T-helper 9 cell (primary cell): ENCODE measurements around the gene PRR19.

ENCODE experiments used
- DNase-seq: peaks from one replicate; pipeline ENCODE4 v3.0.0-alpha.2; 2020

Gene PRR19

DNA sequence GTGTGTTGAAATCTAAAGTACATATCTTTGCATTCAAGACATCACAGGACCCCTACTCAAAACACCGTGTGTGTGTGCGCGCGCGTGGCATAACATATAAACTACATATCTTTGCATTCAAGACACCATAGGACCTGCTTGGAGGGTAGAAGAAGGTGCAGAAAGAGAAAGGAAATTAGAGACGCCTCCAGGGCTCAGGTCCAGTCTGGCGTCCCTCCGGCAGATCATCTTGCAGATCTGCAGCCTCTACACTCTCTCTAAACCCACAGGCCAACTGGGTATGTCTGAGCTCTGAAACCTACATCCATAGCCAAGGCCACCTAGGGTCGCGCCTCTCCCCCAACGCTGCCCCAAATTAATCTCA lies 1.2 kb downstream of the PRR19 start:
- DNase-seq: no peak

DNA sequence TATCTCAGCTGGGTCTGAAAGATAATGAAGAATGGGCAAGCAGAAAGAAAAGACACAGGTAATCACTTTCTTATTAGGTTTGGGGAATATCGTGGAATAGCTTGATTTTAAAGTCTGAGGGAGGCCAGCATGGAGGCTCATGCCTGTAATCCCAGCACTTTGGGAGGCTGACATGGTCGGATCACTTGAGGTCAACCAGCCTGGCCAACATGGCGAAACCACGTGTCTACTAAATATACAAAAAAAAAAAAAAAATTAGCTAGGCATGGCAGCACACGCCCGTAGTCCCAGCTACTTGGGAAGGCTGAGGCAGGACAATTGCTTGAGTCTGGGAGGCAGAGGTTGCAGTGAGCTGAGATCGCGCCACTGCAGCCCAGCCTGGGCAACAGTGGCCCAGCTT lies 1.9 kb downstream of the PRR19 start:
- no peak for DNase-seq

DNA sequence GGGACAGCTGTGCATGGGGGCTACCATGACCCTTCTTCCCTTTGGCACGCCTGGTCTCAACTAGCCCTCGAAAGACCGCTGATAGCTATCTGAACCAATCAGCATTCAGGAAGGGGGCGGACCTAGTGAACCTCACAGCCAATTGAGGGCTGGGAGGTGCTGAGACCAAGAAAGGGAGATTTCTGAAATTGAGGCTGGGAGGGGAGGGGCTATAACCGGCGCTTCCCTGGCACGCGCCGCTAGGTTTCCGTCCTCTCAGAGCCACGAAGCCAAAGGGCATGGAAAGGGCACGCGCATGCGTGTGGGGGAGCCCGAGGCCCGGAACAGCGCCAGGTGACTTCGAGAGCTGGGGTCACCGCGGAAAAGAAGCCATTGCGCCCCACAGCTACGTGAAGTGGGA lies 4.7 kb downstream of the PRR19 start:
- DNase-seq: no peak

DNA sequence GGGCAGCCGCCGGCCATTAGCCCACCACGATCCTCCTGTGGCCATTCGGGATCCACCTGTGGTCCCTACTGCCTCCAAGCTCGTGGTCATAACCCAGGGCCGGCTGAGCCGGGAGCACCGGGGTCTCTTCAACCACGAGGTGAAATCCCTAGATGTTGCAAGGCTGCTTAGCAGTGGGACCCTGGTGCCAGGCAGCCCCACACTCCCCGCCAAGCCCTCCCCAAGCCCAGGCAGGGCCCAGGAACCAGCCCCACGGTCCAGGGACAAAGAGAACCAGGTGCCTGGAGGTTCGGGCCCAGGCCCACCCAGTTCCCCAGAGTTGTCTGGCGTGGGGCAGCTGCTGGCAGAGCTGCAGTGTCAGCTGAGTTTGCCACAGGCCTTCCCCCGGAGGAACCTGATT lies 7.8 kb downstream of the PRR19 start:
- no peak for DNase-seq

DNA sequence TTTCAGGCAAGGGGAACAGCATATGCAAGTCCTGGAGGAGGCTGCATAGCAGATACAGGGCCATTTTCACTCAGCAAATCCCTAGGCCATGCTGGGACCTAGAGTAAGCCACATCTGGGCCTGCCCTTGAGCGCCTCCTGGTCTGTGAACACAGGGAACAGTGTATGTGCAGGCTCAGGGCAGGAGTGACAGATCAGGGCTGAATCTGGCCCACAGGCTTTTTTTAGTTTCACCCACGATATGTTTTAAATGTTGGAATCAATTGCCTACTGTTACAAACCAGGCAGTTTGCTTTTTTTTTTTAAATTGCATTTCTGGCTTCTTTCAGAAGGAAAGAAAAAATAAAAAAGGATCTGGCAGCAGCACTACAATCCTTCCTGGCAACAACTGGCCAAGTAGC lies 9.7 kb downstream of the PRR19 start:
- no peak for DNase-seq

DNA sequence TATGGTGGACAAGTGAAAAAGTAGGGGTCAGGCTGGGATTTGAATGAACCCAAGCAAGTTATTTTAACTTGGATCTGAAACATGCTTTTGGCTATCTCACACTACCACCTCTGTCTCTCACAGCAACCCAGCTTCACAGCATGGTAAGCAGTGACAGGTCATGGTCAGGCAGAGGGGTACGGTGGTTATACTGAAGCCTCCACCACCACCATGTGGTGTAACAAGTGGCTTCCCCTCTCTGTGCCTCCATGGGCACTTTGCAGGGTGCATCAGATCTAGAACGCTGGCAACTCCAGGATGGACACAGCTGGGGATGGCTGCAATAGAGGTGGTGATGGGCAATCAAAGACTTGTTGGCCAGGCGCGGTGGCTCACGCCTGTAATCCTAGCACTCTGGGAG lies 10.4 kb downstream of the PRR19 start:
- DNase-seq: no peak

DNA sequence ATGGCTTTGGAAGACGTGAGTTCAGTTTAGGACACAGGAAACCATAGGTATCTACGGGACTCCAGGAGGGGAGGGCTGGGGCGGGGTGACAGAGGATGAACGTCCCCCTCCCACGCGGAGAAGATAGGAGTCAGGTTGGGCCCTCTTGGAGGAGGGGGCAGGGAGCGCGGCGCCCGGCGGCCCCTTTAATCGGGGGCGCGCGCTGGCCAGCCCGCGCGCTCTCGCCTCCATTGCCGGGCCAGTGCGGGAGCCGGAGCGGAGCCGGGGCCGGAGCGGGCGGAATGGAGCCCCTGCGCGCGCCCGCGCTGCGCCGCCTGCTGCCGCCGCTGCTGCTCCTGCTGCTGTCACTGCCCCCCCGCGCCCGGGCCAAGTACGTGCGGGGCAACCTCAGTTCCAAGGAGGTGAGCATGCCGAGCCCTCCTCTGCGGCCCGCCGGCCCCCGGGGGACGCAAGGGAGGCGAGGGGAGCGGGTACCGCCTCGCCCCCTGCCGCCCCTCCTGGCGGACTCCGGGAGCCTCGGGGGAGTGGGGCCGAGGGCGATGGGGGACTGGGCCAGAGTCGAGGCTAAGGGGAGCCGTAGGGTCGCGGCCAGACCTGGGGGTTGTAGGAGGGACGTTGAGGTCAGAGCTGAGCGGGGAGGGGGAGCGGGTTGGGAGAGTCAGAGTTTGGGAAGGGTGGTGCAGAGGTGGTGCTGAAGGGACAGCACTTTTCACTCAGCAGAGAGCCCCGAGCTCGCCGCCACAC lies 11.3 kb downstream of the PRR19 start, which contains the start of gene TMEM145:
TMEM145 (plus strand) TSS at position 214 of the 744 bp plus-strand sequence; CDS start at position 282, 68 bp downstream.
- DNase-seq: no peak

DNA sequence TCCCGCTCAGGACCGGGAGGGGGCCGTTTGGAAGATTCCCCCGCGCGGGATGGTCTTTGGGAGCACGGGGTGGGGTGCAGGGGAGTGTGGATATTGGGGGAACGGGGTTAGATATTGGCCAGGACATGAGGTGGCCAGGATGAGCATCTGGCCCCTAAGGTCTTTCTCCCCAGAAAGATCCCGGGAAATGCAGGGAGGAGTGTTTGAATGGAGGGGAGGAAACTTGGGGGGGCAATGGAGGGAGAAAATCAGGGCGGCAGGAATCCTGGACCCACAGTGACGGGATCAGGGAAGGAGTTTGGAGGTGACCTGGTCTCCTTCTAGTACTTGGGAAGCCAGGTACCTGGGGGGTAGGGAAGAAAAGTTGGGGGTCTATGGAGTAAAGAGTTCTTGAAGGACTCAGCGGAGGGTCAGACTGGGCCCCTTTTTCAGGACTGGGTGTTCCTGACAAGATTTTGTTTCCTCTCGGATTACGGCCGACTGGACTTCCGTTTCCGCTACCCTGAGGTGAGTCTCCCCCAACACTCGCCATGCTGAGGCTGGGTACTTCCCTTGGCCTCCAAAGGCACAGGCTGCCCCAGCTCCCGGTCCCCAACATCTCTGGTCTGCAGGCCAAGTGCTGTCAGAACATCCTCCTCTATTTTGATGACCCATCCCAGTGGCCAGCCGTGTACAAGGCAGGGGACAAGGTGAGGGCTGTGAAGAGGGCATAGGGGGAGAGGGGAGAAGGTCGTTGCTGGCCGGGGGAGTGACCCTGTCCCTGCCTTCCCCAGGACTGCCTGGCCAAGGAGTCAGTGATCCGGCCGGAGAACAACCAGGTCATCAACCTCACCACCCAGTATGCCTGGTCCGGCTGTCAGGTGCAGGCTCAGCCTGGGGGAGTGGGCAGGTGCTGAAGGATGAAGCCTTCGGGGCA lies 12.2 kb downstream of the PRR19 start:
- no peak for DNase-seq

DNA sequence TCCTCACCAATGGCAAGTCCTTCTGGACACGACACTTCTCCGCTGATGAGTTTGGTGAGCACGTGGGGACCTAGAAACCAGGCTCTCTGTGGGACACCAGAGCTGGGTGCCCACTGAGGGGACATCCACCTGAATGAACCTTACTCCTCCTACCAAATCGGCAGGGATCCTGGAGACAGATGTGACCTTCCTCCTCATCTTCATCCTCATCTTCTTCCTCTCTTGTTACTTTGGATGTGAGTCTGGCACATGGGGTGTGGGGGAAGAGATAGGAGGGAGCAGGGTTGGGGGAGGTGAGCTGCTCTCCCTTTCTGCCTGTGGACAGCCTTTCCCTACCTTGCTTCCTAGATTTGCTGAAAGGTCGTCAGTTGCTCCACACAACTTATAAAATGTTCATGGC lies 13.1 kb downstream of the PRR19 start:
- DNase-seq: no peak

DNA sequence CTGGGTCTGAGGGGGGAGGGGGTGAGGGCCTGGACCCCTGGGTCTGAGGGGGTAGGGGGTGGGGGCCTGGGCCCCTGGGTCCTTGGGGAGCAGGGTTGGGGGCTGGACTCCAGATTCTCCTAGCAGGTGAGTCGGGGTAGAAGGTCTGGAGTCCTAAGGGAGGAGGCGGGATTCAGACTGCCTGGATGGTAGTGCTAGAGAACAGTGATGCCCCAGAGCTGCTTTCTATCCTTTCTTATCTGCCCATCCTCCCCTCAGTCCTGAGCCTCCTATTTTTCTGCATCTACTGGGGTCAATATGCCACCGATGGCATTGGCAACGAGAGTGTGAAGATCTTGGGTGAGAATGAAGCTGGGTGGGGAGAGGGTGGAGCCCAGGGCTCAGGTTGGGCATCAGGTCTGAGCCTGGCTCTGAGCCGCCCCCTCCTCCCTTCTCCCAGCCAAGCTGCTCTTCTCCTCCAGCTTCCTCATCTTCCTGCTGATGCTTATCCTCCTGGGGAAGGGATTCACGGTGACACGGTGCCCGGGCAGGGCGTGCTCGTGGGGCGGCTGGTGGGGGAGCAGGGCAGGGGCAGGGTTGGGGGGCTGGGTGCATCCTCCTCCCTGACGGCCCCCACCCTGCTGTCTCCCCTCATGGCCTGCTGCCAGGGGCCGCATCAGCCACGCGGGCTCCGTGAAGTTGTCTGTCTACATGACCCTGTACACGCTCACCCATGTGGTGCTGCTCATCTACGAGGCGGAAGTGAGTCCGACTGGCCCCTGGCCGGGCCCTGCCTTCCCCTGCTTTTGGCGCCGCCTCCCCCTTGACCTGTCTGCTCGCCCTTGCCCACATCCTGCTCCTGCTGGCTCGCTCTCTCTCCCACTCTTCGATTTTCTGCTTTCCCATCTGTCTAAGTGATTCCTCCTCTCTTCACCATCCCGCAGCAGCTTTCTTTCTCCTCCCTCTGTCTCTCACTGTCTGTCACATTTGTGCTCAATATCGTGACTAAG lies 14.6 kb downstream of the PRR19 start:
- no peak for DNase-seq

DNA sequence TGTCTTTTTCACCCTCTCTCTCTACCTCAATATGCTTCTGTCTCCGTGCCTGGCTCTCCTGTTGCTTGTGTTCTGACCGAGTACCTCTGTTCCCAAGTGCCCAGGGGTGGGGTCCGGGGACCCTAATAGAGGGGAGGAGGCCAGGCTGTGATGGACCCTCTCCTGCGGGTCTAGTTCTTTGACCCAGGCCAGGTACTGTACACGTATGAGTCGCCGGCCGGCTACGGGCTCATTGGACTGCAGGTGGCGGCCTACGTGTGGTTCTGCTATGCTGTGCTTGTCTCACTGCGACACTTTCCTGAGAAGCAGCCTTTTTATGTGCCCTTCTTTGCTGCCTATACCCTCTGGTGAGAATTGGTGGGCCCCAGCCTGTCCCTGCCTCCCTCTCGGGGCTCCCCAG lies 15.6 kb downstream of the PRR19 start:
- DNase-seq: no peak

DNA sequence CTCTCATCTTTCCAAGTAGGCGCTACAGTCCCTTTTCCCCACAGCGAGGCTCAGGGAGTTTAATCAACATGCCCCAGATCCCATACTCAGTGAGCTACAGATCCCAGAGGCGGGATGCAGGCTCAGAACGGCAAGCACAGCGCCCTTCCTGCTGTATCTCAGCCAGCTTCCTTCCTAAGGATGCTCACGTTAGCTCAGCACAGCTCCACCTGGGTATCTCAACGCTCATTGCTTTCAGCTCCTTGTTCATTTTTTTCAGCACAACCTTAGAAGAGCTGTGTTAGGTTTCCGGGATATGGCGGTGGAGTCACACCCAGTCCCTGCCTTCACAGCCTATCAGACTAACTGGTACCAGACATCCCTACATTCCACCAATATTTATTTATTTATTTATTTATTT lies 20.4 kb downstream of the PRR19 start:
- no peak for DNase-seq

DNA sequence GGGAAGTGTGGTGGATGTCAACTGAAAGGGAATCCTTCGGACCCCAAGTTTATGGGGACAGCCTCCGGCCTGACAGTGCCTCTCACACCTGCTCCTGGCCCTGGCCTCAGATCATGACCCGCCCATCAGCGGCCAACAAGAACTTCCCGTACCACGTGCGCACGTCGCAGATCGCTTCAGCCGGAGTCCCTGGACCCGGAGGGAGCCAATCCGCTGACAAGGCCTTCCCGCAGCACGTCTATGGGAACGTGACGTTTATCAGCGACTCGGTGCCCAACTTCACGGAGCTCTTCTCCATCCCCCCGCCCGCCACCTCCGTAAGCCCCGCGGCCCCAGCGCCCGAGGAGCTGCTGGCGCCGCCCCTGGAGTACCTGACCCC lies 21.5 kb downstream of the PRR19 start:
- DNase-seq: no peak

DNA sequence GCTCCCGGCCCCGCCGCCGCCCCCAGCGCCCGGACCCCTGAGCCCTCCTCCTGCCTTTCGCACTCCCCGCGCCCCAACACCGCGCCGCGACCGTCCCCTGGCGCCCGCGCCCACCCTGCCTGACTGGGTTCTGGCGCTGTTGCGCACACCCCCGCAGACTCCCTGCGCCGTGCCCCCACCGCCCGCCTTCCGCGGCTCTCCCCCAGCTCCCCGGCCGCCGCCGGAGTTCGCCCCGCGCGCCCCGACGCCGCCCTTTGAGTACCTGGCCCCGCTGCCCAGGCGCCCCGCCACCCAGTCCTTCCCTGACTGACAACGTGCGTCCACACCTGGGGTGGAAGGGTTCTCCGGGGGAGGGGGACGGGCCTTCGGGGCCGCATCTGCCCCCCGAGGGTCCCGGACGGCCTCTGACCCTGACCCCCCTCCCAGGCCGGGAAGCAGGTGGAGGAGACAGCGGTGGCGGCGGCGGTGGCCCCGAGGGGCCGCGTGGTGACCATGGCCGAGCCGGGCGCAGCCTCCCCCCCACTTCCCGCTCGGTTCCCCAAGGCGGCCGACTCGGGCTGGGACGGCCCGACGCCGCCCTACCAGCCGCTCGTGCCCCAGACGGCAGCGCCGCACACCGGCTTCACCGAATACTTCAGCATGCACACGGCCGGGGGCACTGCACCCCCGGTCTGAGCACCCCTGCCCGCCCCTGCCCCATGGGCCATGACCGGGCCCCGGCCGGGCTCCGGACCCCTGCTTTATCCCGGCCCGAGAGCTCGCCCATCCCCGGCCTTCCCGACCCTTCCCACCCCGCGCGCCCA lies 22.1 kb downstream of the PRR19 start:
- peak; percentile 13 for DNase-seq

DNA sequence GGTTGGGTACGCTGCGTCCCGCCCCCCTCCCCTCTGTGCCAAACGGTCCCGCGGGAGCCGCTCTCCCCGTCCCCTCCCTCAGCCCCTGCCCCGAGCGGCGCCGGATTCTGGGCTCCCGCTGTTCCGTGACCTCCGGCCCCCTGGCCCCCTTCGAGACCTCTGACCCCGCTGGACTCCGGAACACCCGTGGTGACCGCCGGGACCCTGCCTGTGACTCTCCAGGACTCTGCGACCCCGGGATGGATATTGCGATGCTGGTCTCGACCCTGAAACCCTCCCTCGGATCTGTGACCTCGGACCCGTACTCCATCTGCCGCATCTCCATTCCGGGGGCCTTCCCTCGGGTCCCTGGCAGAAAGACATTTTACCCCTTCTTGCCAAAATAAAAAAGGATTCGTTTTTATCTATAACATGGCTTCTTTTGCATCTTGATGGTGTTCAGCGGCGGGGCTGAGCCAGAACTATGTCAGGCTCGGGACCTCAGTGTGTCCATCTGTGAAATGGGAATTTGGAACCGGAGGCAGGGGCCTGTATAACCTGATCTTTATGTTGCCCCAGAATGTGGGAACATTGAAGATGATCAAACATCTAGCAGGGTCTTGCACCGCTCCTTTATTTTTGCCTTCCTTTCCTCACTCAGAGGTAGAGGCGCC lies 22.8 kb downstream of the PRR19 start:
- no peak for DNase-seq

DNA sequence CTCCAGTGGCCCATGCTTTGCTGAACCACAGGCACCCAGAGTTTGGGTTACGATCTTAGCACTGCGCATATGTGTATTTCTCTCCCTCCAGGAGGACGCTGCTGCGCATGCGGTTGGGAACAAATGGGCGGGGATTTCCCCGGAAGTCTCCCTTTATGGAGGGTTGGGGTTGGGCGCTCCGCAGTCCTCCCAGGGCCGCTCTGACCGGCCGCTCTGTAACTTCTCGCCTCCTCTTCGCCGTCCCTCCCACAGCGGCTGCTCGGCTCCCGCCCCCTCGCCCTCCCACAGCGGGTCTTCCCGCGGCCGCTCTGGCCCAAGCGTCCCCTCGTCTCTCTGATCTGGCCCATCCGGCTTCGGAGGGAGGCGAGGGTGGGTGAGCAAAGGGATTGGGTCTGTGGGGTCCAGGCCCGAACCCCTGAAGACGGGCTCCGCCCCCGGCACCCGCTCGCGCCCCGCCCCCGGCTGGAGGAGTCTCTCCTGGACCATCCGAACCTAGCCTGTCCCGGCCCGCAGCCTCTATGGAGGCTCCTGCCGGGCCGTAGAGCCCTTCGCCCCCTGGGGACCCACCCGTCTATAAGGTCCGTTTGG lies 23.5 kb downstream of the PRR19 start, which contains the start of gene MEGF8:
MEGF8 (plus strand) TSS at position 328 of the 588 bp plus-strand sequence. CDS start 609 bp downstream, outside the sequence.
- peak; percentile 95 for DNase-seq

DNA sequence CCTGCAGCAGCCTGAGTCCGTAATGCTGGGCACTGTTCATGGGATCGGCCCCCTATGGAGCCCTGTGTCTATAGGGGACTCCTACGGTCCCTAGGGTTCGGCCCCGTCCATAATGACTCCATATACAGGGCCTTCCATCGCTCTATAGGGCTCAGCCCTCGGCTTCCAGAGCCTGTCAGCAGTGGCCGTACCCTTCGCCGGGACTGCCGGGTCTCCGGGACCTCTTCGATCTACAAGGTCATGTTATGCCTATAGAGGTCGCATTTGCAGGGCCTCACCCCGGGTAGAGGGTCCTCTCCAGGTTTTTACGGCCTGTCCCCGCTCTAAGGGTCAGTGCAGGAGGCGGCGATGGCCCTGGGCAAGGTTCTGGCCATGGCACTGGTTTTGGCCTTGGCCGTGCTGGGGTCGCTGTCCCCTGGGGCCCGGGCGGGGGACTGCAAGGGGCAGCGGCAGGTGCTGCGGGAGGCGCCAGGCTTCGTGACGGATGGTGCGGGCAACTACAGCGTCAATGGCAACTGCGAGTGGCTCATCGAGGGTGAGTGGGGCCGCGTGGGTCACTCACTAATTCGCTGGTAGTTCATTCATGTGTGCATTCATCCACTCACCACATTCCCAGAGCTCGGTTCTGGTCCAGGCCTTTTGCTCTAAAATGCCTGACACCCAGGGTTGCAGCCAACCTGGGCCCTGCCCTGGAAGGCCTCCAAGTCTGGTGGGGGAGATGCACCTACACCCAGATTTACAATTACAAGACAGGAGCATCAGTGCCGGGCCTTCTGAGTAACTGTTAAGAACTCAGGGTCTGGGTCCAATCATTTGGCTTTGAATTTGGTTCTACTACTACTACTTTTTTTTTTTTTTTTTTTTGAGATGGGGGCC lies 24.2 kb downstream of the PRR19 start:
- DNase-seq: peak; percentile 14

DNA sequence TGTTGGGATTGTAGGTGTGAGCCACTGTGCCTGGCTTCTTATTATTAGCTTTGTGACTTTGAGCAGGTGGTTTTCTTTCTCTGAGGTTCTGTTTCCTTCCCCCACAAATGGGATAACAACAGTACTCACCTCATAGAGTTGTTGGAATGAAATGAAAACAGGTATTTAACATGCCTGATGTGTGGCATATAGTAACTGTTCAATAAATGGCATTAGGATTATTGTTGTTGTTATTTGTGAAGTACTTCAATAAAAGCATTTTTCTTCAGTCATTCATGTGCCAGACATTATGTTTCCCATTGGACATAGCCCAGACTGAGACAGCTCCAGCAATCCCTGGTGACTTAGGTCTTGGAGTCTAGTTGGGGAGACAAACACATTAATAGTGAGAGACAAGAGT lies 25.0 kb downstream of the PRR19 start:
- DNase-seq: no peak

DNA sequence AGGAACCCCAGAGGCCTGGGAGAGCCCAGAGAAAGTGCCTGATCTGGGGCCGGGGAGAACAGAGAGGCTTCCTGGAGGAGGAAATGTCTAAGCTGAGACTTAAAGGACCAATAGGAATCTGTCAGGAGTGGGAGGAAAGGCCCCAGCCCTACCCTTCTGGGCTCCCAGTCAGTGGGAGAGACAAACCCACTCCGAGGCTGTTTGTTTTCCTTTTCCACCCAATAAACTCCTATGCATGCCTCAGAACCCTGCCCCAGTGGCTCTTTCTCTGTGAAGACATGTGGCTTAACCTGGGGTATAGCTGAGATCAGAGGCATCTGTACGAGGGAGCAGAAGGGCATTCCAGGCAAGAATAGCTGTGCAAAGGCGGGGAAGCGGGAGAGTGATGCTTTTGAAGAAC lies 25.4 kb downstream of the PRR19 start:
- DNase-seq: no peak

DNA sequence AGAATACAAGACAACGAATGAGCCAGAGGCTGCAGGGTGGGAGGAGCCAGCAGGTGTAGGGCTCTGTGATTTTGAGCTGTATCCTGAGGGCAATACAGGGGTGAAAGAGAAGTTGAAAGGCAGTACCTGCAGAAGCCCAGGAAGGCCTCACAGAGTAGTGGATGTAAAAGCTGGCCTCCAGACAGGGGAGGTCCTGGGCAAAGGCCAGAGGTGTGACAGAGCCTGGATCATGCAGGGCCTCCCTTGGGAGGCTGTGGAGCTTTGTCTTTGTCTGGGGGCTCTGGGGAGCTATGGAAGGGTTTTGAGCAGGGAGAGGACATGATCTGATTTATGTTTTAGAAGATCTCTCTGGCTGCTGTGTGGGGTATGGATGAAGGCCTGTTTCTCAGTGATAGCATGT lies 26.2 kb downstream of the PRR19 start:
- DNase-seq: no peak
